GM10847 (cell line): ENCODE measurements around the gene TEKT5.

Experiments
- POLR2A ChIP-seq: IDR thresholded peaks from 2 replicates; pipeline ENCODE4 v1.6.1; 2011; ENCODE audit not compliant: insufficient read length; ENCODE audit errors: extremely low read depth

TEKT5 gene

DNA sequence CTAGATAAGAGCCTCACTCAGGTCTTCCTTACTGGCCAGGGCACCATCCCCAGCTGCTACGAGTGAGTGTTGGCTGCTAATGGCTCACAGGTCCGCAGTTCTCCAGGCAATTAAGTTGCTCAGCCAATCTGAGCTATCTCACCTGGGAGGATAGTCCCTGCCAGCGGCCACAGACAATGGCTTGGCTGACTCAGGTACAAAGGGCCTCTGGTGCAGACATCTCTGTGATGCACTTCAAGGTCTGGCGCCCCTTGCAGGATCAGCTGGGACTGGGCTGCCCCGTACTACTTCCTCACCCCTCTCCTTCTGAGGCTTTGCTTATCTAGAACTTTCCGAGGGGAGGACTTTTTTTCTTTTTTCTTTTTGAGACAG is 65.2 kb downstream of the TEKT5 start:
- no peak for TF ChIP-seq POLR2A

DNA sequence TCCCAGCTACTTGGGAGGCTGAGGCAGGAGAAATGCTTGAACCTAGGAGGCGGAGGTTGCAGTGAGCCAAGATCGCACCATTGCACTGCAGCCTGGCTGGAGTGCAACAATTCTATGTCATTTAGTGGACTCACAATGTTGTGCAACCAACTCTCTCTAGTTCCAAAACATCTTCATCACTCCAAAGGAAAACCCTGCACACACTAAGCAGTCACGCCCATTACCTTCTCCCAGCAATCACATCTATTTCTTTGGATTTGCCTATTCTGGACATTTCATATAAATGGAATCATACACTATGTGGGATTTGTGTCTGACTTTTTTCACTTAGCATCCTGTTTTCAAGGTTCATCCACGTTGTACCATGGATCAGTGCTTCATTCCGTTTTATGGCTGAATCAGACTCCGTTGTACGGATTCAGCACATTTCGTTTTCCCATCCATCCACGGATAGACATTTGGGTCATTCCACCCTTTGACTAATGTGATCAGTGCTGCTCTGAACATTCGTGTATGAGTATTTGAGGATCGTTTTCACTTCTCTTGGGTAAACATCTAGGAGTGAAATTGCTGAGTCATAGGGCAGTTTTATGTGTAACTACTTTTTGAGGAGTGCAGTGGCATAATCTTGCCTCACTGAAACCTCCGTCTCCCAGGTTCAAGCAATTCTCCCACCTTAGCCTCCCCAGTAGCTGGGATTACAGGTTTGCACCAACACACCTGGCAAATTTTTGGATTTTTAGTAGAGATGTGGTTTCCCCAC is 69.0 kb downstream of the TEKT5 start:
- TF ChIP-seq POLR2A = no peak

DNA sequence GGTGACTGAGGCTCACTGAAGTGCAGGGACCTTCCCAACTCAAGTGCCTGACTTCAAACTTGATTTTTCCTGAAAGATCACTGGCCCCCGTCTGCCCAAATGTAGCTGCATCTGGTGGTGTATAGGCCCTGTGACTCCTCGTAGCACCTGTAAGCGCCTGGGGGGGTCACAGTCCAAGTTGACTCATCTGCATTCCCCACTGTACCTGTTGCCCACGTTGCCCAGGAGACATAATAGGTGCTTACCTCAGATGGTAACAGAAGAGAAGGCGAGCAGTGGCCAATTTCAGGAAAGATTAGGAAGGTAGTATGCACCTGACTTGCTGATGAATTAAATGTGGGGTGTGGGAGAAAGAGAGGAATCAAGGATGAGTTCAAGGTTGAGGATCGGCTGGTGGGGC is 70.2 kb downstream of the TEKT5 start:
- TF ChIP-seq POLR2A = no peak

DNA sequence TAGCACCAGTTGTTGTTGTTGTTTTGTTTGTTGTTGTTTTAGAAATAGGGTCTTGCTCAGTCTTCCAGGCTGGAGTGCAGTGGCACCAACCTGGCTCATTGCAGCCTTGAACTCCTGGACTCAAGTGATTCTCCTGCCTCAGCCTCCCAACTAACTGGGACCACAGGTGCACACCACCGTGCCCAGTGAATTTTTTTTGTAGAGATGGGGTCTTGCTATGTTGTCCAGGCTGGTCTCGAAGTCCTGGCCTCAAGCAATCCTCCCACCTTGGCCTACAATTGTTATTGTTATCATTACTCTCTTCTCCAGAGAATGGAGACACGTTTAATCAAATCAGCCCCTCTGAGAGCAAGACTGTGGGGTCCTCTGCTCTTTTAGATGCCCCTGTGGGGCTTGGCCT is 71.7 kb downstream of the TEKT5 start:
- no peak for TF ChIP-seq POLR2A

DNA sequence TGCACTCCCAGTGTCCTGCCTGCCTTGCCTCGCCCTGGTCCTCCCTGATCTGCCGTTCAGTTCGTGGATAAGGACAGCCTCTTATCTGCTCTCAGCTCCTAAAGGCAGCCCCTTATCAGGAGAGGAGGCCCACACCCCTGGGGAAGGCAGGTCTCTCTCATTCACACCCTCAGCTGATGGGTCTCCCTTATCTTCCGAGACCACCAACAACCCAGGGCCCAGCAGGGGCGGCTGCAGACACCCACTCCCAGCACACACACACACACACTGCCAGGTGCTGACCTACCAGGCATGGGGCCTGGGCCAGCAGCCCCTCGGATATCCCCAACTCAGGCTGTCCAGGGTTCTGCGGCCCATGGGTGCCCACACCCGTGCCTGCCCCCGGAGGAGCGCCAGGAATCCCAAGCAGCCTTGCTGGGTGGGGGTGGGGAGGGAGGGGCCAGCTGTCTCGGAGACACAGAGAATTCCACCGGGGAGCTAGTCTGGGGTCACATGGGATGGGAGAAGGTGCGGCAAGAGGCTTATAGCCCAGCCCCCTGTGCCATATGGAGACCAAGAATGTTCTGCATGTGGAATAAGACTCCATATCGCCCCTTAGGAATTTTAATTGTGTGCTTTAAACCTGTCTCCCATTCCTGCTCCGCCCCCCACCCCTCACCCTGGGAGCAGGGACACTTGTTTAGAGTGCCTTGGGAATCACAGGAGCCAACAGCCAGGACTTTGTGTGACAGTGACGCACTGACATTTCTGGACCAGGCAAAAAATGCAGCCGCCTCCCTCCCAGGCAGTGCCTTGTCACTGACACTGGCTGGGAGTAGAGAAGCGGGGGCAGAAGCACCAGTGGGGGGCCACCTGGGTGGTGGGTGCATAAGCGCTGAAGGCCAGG is 72.5 kb downstream of the TEKT5 start:
- TF ChIP-seq POLR2A = no peak

DNA sequence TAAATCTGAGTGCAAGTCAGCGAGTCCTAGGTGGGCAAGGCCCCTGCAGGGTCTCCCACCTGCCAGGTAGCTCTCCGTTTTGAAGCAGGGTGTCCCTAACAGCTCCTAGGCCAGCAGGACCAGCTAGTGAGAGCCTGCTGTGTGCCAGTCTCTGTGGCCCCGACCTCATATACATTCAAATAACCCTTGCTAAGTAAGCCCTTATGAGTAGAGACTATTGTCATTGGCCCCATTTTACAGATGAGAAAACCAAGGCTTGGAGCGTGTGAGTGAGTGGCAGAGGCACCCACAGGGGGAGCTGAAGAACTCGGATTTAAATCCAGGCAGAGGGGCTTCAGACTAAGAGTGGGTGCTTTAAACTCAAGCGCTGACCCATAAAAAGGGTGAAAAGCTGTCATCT is 74.6 kb downstream of the TEKT5 start:
- no peak for TF ChIP-seq POLR2A

DNA sequence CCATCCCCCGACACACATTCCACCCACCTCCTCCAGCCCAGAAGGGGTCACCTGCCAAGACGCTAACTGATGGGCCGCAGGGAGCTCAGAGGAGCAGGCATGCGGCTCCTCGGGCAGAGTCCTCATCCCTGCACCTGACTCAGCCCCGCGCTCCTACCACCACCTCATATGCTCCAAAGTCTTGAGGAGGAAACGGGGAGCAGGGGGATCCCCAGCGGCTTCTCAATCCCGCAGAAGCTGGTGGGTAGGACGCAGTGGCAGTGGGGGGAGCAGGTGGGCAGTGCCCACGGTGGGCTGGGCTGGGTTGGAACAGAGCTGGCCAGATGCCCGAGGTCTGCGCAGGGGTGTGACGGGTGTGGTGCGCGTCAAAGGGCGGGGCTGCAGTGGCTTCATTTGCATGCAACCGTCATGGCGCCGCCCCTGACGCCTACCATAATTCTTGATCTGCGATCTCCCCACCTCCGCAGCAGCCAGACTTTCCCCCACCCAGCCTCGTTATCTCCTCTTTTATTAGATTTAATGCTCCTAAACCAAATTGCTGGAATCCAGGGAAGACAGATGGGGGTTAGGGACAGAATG is 75.4 kb downstream of the TEKT5 start:
- TF ChIP-seq POLR2A = no peak

DNA sequence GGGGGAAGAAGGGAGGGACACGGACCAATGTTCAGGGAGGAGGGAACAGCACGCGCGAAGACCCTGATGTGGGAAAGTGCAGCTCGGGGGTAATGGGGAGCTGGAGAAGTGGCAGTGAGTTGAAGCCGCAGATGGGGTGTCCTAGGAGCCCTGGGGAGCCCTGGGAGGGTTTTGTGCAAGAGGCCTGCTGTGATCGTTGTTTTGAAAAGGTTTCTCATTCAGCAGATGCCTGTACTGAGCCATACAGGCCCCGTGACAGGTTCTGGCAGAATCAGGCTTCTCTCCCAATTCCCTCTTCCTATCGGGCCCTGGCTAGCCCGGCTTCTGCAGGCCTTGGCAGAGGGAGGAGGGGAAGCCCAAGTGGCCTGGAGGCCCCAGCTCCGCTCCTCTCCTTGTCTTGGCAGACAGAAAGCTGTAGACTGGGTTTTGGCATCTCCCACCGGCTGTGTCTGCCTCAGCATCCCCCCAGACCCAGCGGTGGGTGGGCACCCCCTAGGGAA is 76.0 kb downstream of the TEKT5 start:
- TF ChIP-seq POLR2A = no peak

DNA sequence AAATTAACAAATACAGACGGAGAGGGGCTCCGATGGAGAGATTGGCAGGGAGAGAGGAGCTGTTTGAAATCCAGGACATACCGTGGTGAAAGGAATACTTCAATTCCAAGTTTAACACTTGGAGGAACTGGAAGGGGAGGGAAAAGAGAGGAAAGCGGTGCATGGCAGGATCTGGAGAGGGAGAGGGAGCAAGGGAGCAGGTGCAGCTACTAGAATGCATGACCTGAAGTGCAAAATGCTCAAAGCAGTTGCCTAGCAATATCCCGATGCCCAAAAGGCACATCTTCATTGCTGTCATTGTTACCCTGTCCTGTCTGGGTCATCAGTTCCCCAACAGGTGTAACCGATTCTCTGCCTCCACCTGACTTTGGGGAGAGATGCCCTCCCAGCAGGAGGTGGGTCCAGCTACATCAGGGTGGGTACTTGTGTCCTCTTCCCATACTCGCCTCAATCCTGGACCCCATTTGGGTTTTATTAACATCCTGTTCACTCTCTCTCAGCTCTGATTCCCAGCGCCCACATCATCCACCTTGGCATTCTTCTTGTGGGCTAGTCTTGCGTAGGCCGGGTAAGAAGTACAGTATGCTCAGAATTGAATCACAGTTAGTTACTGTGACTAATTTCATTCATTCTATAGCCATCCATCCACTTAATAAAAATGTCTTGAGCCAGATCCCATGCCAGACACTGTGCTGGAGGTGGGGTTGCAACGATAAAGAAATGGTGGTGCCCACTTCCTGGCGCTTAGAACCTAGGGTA is 76.9 kb downstream of the TEKT5 start:
- TF ChIP-seq POLR2A = no peak

DNA sequence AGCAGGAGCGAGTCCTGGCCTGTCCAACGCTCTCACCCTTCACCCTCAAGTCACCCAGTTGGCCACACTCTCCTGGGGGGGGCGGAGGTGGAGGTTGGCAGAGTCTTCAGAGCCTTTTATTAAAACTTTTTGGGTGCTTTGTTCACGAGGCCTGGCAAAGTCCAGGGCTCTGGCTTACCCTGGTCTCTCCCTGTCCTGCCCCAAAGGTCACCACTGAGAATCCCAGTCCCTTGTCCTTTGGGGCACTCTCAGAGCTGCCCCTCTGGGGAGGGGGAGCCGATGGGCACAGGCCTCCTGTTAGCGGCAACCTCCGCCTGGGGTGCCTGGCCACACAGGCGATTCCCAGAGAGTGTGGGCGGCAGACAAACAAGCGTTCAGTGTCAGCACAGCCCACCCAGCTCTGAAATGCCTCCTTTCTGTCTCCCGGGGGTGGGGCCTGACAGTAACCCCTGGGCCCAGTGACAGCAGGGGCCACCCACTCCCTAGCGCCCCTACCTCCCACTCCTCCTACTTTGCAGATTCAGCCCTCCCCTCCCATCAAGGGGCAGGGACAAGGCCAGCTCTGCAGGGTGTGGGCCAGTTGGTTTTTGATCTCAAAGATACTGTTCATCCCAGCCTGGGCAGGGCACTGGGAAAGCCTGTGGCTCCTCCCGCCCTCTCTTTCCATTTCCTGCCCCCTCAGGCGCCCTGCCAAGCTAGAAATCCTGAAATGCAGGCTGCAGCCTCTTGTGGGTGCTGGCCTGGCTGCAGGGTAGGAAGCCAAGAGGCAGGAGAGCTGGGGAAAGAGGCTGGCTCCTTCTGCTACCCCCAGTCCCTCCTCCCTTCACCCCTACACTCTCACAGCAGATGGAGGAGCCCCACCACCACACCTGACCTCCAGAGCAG is 77.7 kb downstream of the TEKT5 start:
- no peak for TF ChIP-seq POLR2A

DNA sequence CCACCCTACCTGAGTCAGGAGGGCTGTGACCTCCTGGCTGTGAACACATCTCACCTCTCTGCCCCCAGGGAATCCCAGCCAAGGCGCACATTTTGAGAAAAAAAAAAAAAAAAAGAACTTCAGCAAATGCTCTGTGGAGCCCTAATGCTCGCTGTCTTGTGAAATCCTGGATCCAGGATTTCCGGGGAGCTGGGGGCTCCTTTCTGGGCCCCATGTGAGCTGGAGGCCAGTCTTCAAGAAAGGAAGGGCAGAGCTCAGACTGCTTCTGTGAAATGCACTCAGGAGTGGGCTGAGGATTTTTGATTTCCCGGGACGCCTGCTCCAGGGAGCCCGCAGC is 78.3 kb downstream of the TEKT5 start:
- no peak for TF ChIP-seq POLR2A

DNA sequence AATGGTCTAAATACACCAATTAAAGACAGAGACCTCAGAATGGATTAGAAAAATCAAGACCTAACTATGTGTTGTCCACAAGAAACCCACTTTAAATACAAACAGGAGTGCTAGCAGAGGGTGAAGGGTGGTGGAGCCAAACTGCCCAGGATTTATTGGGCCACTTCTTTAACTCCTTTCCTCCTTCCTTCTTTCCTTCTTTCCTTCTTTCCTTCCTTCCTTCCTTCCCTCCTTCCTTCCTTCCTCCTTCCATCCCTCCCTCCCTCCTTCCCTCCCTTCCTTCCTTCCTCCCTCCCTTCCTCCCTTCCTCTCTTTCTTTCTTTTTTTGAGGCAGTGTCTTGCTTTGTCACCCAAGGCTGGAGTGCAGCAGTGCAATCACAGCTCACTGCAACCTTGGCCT is 80.0 kb downstream of the TEKT5 start:
- TF ChIP-seq POLR2A = no peak

DNA sequence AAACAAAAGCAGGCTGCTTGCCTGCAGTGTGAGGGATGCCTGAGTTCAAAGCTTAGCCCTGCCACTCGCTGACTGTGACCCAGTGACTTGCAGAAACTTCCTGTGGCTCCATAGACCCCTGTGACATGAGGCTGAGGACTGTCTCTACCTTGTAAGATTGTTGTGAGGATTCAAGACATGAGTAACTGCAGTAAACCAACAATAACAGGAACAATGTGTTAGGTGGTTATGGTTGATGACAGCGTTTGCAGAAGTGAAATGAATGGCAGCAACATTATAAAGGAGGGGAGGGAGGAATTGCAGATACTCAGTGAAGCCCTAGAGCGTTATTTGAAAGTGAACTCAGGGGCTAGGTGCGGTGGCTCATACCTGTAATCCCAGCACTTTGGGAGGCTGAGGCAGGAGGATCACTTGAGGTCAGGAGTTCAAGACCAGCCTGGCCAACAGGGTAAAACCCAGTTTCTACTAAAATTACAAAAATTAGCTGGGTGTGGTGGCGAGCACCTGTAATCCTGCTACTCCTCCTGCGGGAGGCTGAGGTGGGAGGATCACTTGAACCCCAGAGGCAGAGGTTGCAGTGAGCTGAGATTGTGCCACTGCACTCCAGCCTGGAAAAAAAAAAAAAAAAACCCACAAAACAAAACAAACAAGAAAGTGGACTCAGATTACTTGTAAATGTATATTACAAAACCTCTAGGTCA is 80.8 kb downstream of the TEKT5 start:
- no peak for TF ChIP-seq POLR2A
